ENCODE measurements around the gene EIF2A. TPM values are rescaled to one million over a fixed set of nuclear protein-coding genes. Genes with fewer than 3 reads are reported as not detected.
"Not testable (repeated sequence)": the region's sequence is repeated elsewhere in the genome, so short reads cannot be mapped to it uniquely, and the experiment has no call there.

Gene EIF2A
- total RNA-seq, 1 experiment from 2014 or later, result 305 TPM

GRCh38 chr3:150582620-150583019 lies 36.0 kb downstream of the EIF2A start:
- Histone ChIP-seq H3K9me3 (no peaks in the 10 kb centered on the region), H3K27me3 (no peaks in the 10 kb centered on the region), H3K36me3 (peaks cover 81% of the 10 kb centered on the region), H3K4me3 (no peak overlapping the region)
- no peak for DNase-seq

GRCh38 chr3:150583028-150583427 lies 36.4 kb downstream of the EIF2A start:
- Histone ChIP-seq H3K9me3 (no peaks in the 10 kb centered on the region), H3K27me3 (no peaks in the 10 kb centered on the region), H3K4me3 (no peak overlapping the region), H3K36me3 (peaks cover 82% of the 10 kb centered on the region)
- DNase-seq, result no peak

- H3K4me3 ChIP-seq, result no peak overlapping the region
- H3K9me3 ChIP-seq, result no peaks in the 10 kb centered on the region
- H3K27me3 ChIP-seq, result no peaks in the 10 kb centered on the region
- DNase-seq, result no peak
- peaks cover 39% of the 10 kb centered on the region for H3K36me3 ChIP-seq
Observed at GRCh38 chr3:150588027-150588830, 41.6 kb downstream of the EIF2A start.

- no peaks in the 10 kb centered on the region for H3K9me3 ChIP-seq
- no peak overlapping the region for H3K4me3 ChIP-seq
- peaks cover 24% of the 10 kb centered on the region for H3K36me3 ChIP-seq
- H3K27me3 ChIP-seq, result no peaks in the 10 kb centered on the region
- no peak for DNase-seq
Observed at GRCh38 chr3:150589759-150590158, 43.2 kb downstream of the EIF2A start.

- DNase-seq, result no peak
- Histone ChIP-seq H3K27me3 (no peaks in the 10 kb centered on the region), H3K9me3 (no peaks in the 10 kb centered on the region), H3K36me3 (no peaks in the 10 kb centered on the region), H3K4me3 (no peak overlapping the region)
Observed at GRCh38 chr3:150594150-150594549, 47.6 kb downstream of the EIF2A start.

- H3K4me3 ChIP-seq, result no peak overlapping the region
- H3K27me3 ChIP-seq, result no peaks in the 10 kb centered on the region
- H3K9me3 ChIP-seq, result no peaks in the 10 kb centered on the region
- no peak for DNase-seq
- no peaks in the 10 kb centered on the region for H3K36me3 ChIP-seq
Observed at GRCh38 chr3:150597646-150598045, 51.1 kb downstream of the EIF2A start.

DNA sequence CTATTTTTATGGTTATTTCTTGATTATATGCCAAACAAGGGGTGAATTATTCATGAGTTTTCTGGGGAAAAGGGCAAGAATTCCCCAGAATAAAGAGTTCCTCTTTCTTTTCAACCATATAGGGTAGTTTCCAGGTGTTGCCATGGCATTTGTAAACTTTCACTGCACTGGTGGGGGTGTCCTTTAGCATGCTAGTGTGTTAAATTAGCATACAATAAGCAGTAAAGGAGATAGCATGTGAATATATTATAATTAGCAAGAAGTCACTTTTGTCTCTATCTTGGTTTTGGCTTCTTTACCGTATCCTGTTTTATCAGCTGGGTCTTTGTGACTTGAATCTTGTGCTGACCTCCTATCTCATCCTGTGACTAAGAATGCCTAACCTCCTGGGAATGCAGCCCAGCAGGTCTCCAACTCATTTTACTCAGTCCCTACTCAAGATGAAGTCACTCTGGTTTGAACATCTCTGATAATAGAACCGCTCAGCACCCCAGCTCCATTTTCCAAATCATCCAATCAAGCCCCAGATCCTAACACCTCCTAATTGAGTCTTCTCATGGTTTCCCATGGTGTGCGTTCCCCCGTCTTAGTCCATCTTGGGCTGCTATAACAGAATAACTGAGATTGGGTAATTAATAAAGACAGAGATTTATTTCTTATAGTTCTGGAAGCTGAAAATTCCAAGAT lies 53.2 kb downstream of the EIF2A start:
- H3K9me3 ChIP-seq, result no peaks in the 10 kb centered on the region
- no peak overlapping the region for H3K4me3 ChIP-seq
- no peaks in the 10 kb centered on the region for H3K27me3 ChIP-seq
- peak; percentile 86 for DNase-seq
- no peaks in the 10 kb centered on the region for H3K36me3 ChIP-seq

GRCh38 chr3:150600647-150601530 lies 54.3 kb downstream of the EIF2A start:
- not testable (repeated sequence) for H3K9me3 ChIP-seq

GRCh38 chr3:150602426-150603152 lies 56.0 kb downstream of the EIF2A start:
- peaks cover 16% of the 10 kb centered on the region for H3K36me3 ChIP-seq
- no peak for DNase-seq
- no peaks in the 10 kb centered on the region for H3K9me3 ChIP-seq
- H3K4me3 ChIP-seq, result peak overlapping the region; percentile 65
- H3K27me3 ChIP-seq, result no peaks in the 10 kb centered on the region

More at GRCh38 chr3:150600647-150601530, 54.3 kb downstream of the EIF2A start:
- not testable (repeated sequence) for H3K4me3 ChIP-seq, H3K36me3 ChIP-seq, H3K27me3 ChIP-seq, DNase-seq

- peaks cover 20% of the 10 kb centered on the region for H3K36me3 ChIP-seq
- no peaks in the 10 kb centered on the region for H3K9me3 ChIP-seq
- peak within 1 kb of the TSS; percentile 65 for H3K4me3 ChIP-seq
- H3K27me3 ChIP-seq, result no peaks in the 10 kb centered on the region
- DNase-seq, result peak; percentile 98
Observed at GRCh38 chr3:150603153-150603979, 56.8 kb downstream of the EIF2A start, which contains the start of gene SELENOT. TSS of gene SELENOT (plus strand) at chr3:150603321. CDS start at chr3:150603363, 42 bp downstream.

GRCh38 chr3:150603980-150604319 lies 57.4 kb downstream of the EIF2A start:
- H3K9me3 ChIP-seq, result no peaks in the 10 kb centered on the region
- peaks cover 23% of the 10 kb centered on the region for H3K36me3 ChIP-seq
- H3K27me3 ChIP-seq, result no peaks in the 10 kb centered on the region
- peak overlapping the region; percentile 65 for H3K4me3 ChIP-seq
- no peak for DNase-seq

DNA sequence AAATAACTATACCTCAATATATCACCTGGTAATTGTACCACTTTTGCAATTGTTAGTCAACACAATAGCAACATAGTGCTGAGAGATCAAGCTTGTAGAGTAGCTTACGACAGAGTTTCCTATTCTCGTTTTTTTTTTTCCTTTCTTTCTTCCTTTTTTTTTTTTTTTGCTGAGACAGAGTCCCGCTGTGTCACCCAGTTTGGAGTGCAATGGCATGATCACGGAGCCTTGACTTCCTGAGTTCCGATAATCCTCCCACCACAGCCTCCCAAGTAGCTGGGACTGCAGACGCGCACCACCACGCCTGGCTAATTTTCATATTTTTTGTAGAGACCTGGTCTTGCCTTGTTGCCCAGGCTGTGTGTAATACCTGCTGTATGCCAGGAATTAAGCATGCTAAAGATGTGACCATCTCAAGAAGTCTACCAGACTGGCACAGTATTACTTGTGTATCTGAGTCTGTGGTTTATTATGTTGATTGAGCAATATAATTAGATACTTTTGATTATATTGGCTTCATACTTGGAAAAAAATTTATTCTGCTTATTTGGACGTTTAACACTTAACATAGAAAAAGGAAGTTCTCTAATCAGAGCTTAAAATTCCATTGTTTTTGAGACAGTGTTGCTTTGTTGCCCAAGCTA lies 59.5 kb downstream of the EIF2A start:
- Histone ChIP-seq H3K4me3 (no peak overlapping the region), H3K27me3 (no peaks in the 10 kb centered on the region), H3K9me3 (no peaks in the 10 kb centered on the region), H3K36me3 (peaks cover 23% of the 10 kb centered on the region)
- no peak for DNase-seq

DNA sequence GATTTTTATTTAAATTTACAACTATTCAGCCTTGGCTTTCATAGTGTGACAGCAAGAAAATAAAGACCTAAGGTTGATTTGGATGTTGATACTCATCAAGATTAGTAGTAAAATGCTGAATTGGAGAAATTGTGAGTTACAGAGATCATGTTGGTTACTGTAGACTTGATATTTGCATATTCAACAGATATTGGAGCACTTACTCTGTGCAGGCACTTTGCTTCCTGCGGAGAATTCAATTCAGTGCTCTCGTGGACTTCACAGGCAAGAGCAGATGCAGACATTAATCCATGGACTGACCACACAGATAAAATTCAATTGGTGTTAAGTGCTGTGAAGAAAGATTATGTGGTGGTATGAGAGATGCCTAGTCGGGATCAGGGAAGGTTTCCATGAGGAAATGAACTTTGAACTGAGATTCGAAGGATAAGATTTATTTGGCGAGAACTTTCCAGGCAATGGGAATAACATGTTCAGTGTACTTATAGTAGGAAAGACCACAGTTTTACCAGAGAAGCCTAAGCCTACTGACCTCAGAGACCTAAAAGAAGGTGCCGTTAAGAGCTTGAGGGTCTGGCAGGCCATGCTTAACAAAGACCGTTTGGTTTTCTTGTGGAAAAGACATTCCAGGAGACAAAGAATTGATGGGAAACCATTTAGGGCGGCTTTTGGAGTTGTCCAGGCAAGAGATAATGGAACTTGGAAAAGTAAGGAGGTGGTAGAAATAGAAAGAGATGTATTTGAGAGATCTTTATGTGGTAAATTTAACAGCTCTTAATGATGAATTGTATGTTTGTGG lies 60.9 kb downstream of the EIF2A start:
- DNase-seq, result no peak
- peaks cover 31% of the 10 kb centered on the region for H3K36me3 ChIP-seq
- H3K4me3 ChIP-seq, result no peak overlapping the region
- H3K27me3 ChIP-seq, result no peaks in the 10 kb centered on the region
- H3K9me3 ChIP-seq, result no peaks in the 10 kb centered on the region

- no peaks in the 10 kb centered on the region for H3K9me3 ChIP-seq
- DNase-seq, result no peak
Observed at GRCh38 chr3:150609988-150610387, 63.4 kb downstream of the EIF2A start.

More at GRCh38 chr3:150609988-150610387, 63.4 kb downstream of the EIF2A start:
- Histone ChIP-seq H3K27me3 (no peaks in the 10 kb centered on the region), H3K4me3 (no peak overlapping the region), H3K36me3 (peaks cover 45% of the 10 kb centered on the region)

Data from MG63 (cell line).